ENCODE measurements around the gene UTRN.

DNA sequence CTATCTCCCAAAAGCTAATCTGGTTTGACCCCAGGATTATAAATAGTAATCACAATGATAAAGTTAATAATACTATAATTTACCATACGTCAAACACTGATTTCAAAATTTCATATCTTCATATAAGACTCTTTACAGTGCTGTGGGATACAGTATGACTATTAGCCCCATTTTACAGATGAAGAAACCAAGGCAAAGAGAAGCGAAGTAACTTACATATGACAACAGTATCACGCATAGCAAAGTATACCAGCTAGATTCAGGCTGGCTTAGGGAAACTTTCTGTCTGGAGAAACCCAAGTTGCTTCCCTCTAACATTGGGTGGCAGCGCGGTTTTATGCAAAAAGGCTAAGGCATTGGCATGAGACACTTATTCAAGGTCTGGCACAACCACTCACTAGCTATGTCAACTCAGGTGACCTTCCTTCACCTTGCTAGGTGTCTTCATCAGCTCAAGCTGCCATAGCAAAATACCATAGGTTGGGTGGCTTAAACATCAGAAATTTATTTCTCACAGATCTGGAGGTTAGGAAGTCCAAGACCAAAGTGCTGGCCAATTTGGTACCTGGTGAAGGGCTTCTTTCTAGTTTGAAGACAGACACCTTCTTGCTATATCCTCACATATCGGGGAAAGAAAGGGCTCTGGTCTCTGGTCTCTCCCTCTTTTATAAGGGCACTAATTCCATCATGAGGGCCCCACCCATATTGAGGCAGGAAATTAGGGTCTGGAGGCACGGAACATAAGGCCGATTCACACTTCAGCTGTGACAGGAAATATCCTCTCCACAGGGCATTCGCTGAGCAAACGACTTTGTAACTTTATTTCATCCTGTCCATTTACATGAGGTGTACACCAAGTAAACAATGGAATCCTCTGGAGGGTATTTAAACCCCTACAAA is 22.4 kb upstream of the UTRN start:
- TF ChIP-seq CTCF (IDR thresholded peaks at IDR 0.05) (no peak), ZFX (IDR thresholded peaks at IDR 0.05; ENCODE audit: borderline replicate concordance) (no peak)
